Measurements from ENCODE around the gene UTP25.
A peak's percentile ranks its signal among the peaks of the same experiment; 100 is the strongest.
"Not testable (repeated sequence)": the region's sequence is repeated elsewhere in the genome, so short reads cannot be mapped to it uniquely, and the experiment has no call there.

Gene UTP25

DNA sequence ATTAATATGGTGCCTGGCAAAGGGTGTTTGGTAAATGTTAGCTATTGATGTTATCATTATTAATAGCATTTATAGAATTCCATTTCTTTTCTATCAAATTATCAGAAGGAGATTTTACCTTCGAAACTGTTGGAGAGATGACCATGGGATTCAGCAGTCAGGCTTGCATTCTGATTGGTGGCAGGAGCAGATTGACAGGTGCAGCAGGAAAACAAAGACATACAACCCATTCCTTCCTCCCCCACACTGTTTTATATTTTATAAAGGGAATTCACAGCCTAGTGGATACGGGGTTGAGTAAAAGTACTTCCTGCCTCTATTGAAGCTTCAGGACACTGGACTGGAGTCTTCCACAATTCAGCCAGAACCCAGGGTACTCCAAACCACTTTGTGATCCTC is 55.2 kb downstream of the UTP25 start:
- ChIA-PET POLR2A (no interaction called here), CTCF (interaction anchor here (0.6 to 1.1 kb wide), 2 partner anchors 34 to 1262 kb away, joined by 3 read pairs; no protein-coding TSS in a partner anchor)
- DNase-seq (ENCODE audit: extremely low spot score): no peak
- no peak for TF ChIP-seq LEF1 (IDR thresholded peaks at IDR 0.05; ENCODE audit: borderline replicate concordance)
- TF ChIP-seq TARDBP (IDR thresholded peaks at IDR 0.05): no peak
- TF ChIP-seq FOXK2 (IDR thresholded peaks at IDR 0.05): no peak
- no peak for TF ChIP-seq L3MBTL2 (conservative IDR thresholded peaks at IDR 0.05)
- no peak for TF ChIP-seq ELF4 (IDR thresholded peaks at IDR 0.05)
- TF ChIP-seq ARNT (IDR thresholded peaks at IDR 0.05): no peak
- TF ChIP-seq CTBP1 (IDR thresholded peaks at IDR 0.05; ENCODE audit: borderline replicate concordance): no peak
- no peak for TF ChIP-seq ZNF384 (IDR thresholded peaks at IDR 0.05)
- no peak for TF ChIP-seq SP1 (IDR thresholded peaks at IDR 0.05)
- TF ChIP-seq BHLHE40 (IDR thresholded peaks at IDR 0.05; ENCODE audit: borderline replicate concordance): no peak
- no peak for TF ChIP-seq SUZ12 (IDR thresholded peaks at IDR 0.05)
- no peak for TF ChIP-seq HDGF (IDR thresholded peaks at IDR 0.05; ENCODE audit: borderline replicate concordance)
- TF ChIP-seq FOXM1 (IDR thresholded peaks at IDR 0.05; ENCODE audit: borderline replicate concordance): no peak
- TF ChIP-seq NFRKB (IDR thresholded peaks at IDR 0.05): no peak

- CTCF ChIA-PET: interaction anchor here (0.6 to 1.1 kb wide), 2 partner anchors 35 to 1261 kb away, joined by 3 read pairs; no protein-coding TSS in a partner anchor
Measured at GRCh38 chr1:209883341-209883971, 55.7 kb downstream of the UTP25 start.

GRCh38 chr1:209884249-209884648 is 56.5 kb downstream of the UTP25 start:
- CTCF ChIA-PET: interaction anchor here (0.6 to 1.3 kb wide), 2 partner anchors 8 to 459 kb away, joined by 3 read pairs; no protein-coding TSS in a partner anchor
- DNase-seq (ENCODE audit: extremely low spot score): no peak
- POLR2A ChIA-PET: no interaction called here
- TF ChIP-seq ARNT (IDR thresholded peaks at IDR 0.05) (no peak), FOXM1 (IDR thresholded peaks at IDR 0.05; ENCODE audit: borderline replicate concordance) (no peak), PKNOX1 (IDR thresholded peaks at IDR 0.05) (no peak), CTBP1 (IDR thresholded peaks at IDR 0.05; ENCODE audit: borderline replicate concordance) (no peak), HDGF (IDR thresholded peaks at IDR 0.05; ENCODE audit: borderline replicate concordance) (no peak), ELF4 (IDR thresholded peaks at IDR 0.05) (no peak), FOXA1 (IDR thresholded peaks at IDR 0.05) (no peak), NFRKB (IDR thresholded peaks at IDR 0.05) (no peak), FOXK2 (IDR thresholded peaks at IDR 0.05) (no peak), LEF1 (IDR thresholded peaks at IDR 0.05; ENCODE audit: borderline replicate concordance) (no peak), L3MBTL2 (conservative IDR thresholded peaks at IDR 0.05) (no peak), SUZ12 (IDR thresholded peaks at IDR 0.05) (no peak)

More at GRCh38 chr1:209883341-209883971, 55.7 kb downstream of the UTP25 start:
- POLR2A ChIA-PET: interaction anchor here (0.6 kb wide), 1 partner anchor 103 kb away, joined by 3 read pairs; no protein-coding TSS in a partner anchor
- TF ChIP-seq BHLHE40 (IDR thresholded peaks at IDR 0.05; ENCODE audit: borderline replicate concordance) (no peak), SP1 (IDR thresholded peaks at IDR 0.05) (no peak), FOXA1 (IDR thresholded peaks at IDR 0.05) (no peak), NFRKB (IDR thresholded peaks at IDR 0.05) (no peak), ELF4 (IDR thresholded peaks at IDR 0.05) (no peak), L3MBTL2 (conservative IDR thresholded peaks at IDR 0.05) (no peak), FOXK2 (IDR thresholded peaks at IDR 0.05) (no peak), CTBP1 (IDR thresholded peaks at IDR 0.05; ENCODE audit: borderline replicate concordance) (no peak), ARNT (IDR thresholded peaks at IDR 0.05) (no peak), FOXM1 (IDR thresholded peaks at IDR 0.05; ENCODE audit: borderline replicate concordance) (no peak), HDGF (IDR thresholded peaks at IDR 0.05; ENCODE audit: borderline replicate concordance) (no peak), ZNF384 (IDR thresholded peaks at IDR 0.05) (no peak), SUZ12 (IDR thresholded peaks at IDR 0.05) (no peak), TARDBP (IDR thresholded peaks at IDR 0.05) (no peak), LEF1 (IDR thresholded peaks at IDR 0.05; ENCODE audit: borderline replicate concordance) (no peak), PKNOX1 (IDR thresholded peaks at IDR 0.05) (no peak)
- DNase-seq (ENCODE audit: extremely low spot score): no peak

DNA sequence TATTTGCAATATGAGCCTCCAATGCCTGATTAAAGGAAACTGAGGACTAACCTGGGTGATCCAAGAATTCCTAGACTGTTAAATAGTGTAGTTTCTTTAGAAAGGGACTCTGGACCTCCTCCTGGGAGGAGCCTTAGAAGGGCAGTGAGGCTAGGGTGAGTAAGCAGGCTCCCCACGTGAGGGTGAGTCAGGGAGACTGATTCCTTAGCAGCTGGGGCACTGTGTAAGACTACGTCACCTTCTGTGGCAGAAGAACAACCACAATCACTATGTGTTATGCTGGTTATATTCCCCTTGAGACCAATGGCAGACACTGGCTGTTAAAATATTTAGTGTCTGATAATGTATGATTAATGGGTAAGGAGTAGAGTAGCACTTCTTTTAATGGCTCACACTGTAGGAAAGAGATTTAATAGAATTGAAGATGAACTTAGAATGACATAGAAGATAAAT is 56.9 kb downstream of the UTP25 start:
- TF ChIP-seq PKNOX1 (IDR thresholded peaks at IDR 0.05): 0 out of 2 replicates have a peak, but pooled peaks have one; percentile 27
- no peak for TF ChIP-seq L3MBTL2 (conservative IDR thresholded peaks at IDR 0.05)
- CTCF ChIA-PET: interaction anchor here (0.6 to 1.3 kb wide), 3 partner anchors 9 to 458 kb away, joined by 3 to 4 read pairs (median 3); no protein-coding TSS in a partner anchor
- POLR2A ChIA-PET: no interaction called here
- DNase-seq (ENCODE audit: extremely low spot score): peak; percentile 65

GRCh38 chr1:209885403-209886218 is 57.8 kb downstream of the UTP25 start:
- TF ChIP-seq LEF1 (IDR thresholded peaks at IDR 0.05; ENCODE audit: borderline replicate concordance) (no peak), TARDBP (IDR thresholded peaks at IDR 0.05) (no peak), BHLHE40 (IDR thresholded peaks at IDR 0.05; ENCODE audit: borderline replicate concordance) (no peak)
- CTCF ChIA-PET: interaction anchor here (0.6 to 1.3 kb wide), 2 partner anchors 10 to 77 kb away, joined by 3 to 4 read pairs; no protein-coding TSS in a partner anchor
- POLR2A ChIA-PET: no interaction called here
- DNase-seq (ENCODE audit: extremely low spot score): no peak

- ChIA-PET POLR2A (no interaction called here), CTCF (no interaction called here)
- no peak for DNase-seq (ENCODE audit: extremely low spot score)
- TF ChIP-seq L3MBTL2 (conservative IDR thresholded peaks at IDR 0.05) (no peak), SP1 (IDR thresholded peaks at IDR 0.05) (no peak), FOXK2 (IDR thresholded peaks at IDR 0.05) (no peak), NFRKB (IDR thresholded peaks at IDR 0.05) (no peak), LEF1 (IDR thresholded peaks at IDR 0.05; ENCODE audit: borderline replicate concordance) (no peak), ZNF384 (IDR thresholded peaks at IDR 0.05) (no peak), FOXM1 (IDR thresholded peaks at IDR 0.05; ENCODE audit: borderline replicate concordance) (no peak), TARDBP (IDR thresholded peaks at IDR 0.05) (no peak), ARNT (IDR thresholded peaks at IDR 0.05) (no peak), PKNOX1 (IDR thresholded peaks at IDR 0.05) (no peak), SUZ12 (IDR thresholded peaks at IDR 0.05) (no peak), ELF4 (IDR thresholded peaks at IDR 0.05) (no peak)
Measured at GRCh38 chr1:209886219-209886536, 58.4 kb downstream of the UTP25 start.

- POLR2A ChIA-PET; DNase-seq (ENCODE audit: extremely low spot score): not testable (repeated sequence)
- CTCF ChIA-PET: interaction anchor here (0.7 to 1.3 kb wide), 2 partner anchors 12 to 33 kb away, joined by 3 to 4 read pairs; no protein-coding TSS in a partner anchor
Measured at GRCh38 chr1:209888291-209889076, 60.7 kb downstream of the UTP25 start.

All from HEK293T (cell line).